NCI-H1417 (cell line): ENCODE measurements around the gene PVALEF.

Source experiments
- DNase-seq, 3 experiments: peaks; one replicate each; lab custom pipeline; 2025; lab: John Stamatoyannopoulos, UW

Gene PVALEF

GRCh38 chr17:81165246-81166032, at the start of gene PVALEF:
TSS of gene PVALEF (plus strand) at chr17:81165507. CDS start at chr17:81181227, 15,720 bp downstream.
- DNase-seq, result peak in 2 of 3 experiments; percentile 52 to 59

- DNase-seq, result no peak
These were observed 49.4 kb upstream of the PVALEF start for GRCh38 chr17:81115749-81116464.

GRCh38 chr17:81116704-81117103, 48.6 kb upstream of the PVALEF start:
- peak in 1 of 3 experiments; percentile 25 for DNase-seq

- DNase-seq, result no peak
These were observed 47.6 kb upstream of the PVALEF start for GRCh38 chr17:81117672-81118198.

- DNase-seq, result no peak
These were observed 46.7 kb upstream of the PVALEF start for GRCh38 chr17:81118308-81119221.

- DNase-seq, result peak; percentile 20 to 96 (median 32)
These were observed 45.8 kb upstream of the PVALEF start for GRCh38 chr17:81119223-81120148.

- DNase-seq, result no peak
These were observed 45.2 kb upstream of the PVALEF start for GRCh38 chr17:81120149-81120484.

GRCh38 chr17:81120695-81121621, 44.3 kb upstream of the PVALEF start:
- DNase-seq, result no peak

- DNase-seq, result no peak
These were observed 43.2 kb upstream of the PVALEF start for GRCh38 chr17:81121841-81122733.

- DNase-seq, result no peak
These were observed 42.0 kb upstream of the PVALEF start for GRCh38 chr17:81123052-81124048.

GRCh38 chr17:81124377-81124776, 40.9 kb upstream of the PVALEF start:
- no peak for DNase-seq

GRCh38 chr17:81125573-81126081, 39.7 kb upstream of the PVALEF start:
- peak in 1 of 3 experiments; percentile 51 for DNase-seq

- DNase-seq, result no peak
These were observed 38.8 kb upstream of the PVALEF start for GRCh38 chr17:81126281-81127132.

GRCh38 chr17:81127133-81127455, 38.2 kb upstream of the PVALEF start:
- peak in 1 of 3 experiments; percentile 52 for DNase-seq

GRCh38 chr17:81127526-81128177, 37.7 kb upstream of the PVALEF start:
- DNase-seq, result peak in 2 of 3 experiments; percentile 37 to 69

GRCh38 chr17:81128338-81128737, 37.0 kb upstream of the PVALEF start:
- DNase-seq, result no peak
